Skin of body (tissue), 2 donors: Measurements from ENCODE around the gene NCR3LG1. TPM values are rescaled to one million over a fixed set of nuclear protein-coding genes. Genes with fewer than 3 reads are reported as not detected.

Experiments
- DNase-seq: peaks from one replicate; lab custom pipeline; 2025; lab: John Stamatoyannopoulos, UW
- total RNA-seq: library from RNA; depleted of rRNA; stranded (reverse); fragments of >200 nt; gene quantifications from one replicate; pipeline ENCODE4 v1.2.3, GENCODE V29; 2014

Gene NCR3LG1, protein sequence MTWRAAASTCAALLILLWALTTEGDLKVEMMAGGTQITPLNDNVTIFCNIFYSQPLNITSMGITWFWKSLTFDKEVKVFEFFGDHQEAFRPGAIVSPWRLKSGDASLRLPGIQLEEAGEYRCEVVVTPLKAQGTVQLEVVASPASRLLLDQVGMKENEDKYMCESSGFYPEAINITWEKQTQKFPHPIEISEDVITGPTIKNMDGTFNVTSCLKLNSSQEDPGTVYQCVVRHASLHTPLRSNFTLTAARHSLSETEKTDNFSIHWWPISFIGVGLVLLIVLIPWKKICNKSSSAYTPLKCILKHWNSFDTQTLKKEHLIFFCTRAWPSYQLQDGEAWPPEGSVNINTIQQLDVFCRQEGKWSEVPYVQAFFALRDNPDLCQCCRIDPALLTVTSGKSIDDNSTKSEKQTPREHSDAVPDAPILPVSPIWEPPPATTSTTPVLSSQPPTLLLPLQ
- 1.8 TPM for total RNA-seq

- no peak for DNase-seq
Observed at GRCh38 chr11:17351510-17352176, at the start of gene NCR3LG1. Gene NCR3LG1 (plus strand): TSS chr11:17351800. CDS start chr11:17351970, 170 bp downstream.

DNA sequence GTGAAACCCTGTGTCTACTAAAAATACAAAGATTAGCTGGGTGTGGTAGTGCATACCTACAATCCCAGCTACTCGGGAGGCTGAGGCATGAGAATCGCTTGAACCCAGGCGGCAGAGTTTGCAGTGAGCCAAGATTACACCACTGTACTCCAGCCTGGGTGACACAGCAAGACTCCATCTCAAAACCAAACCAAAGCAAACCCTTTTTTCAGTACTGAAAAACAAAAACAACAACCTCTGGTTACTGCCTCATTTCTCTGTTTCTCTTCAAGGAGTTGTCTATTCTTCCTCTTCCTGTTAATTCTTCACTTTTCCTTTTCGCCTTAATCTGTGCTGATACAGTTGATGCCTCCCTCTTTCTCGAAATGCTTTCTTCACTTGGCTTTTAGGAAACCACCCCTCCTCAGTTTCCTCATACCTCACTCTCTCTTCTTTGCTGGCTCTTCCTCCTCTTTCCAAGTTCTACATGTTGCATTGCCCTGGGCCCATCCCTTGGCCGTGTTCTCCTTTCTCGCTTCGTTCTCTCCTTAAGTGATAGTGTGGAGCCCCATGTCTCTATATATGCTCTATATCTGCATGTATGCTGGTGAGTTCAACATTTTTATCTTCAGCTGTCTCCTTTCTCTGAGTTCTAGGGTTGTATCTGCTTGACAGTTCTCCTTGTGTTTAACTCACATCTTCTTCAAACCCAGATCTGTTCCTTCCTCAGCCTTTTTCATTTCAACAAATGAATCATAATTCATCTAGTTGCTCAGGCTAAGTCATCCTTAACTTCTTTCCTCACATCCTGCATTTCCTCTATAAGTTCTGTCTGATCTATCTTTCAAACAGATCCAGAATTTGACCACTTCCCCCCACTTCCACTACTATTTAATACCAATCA lies 38.0 kb upstream of the NCR3LG1 start:
- DNase-seq: no peak

- no peak for DNase-seq
Observed at GRCh38 chr11:17314232-17314547, 37.4 kb upstream of the NCR3LG1 start.

GRCh38 chr11:17314904-17315426 lies 36.6 kb upstream of the NCR3LG1 start:
- no peak for DNase-seq

GRCh38 chr11:17328871-17329494 lies 22.6 kb upstream of the NCR3LG1 start:
- no peak for DNase-seq

GRCh38 chr11:17331669-17332068 lies 19.9 kb upstream of the NCR3LG1 start:
- no peak for DNase-seq

DNA sequence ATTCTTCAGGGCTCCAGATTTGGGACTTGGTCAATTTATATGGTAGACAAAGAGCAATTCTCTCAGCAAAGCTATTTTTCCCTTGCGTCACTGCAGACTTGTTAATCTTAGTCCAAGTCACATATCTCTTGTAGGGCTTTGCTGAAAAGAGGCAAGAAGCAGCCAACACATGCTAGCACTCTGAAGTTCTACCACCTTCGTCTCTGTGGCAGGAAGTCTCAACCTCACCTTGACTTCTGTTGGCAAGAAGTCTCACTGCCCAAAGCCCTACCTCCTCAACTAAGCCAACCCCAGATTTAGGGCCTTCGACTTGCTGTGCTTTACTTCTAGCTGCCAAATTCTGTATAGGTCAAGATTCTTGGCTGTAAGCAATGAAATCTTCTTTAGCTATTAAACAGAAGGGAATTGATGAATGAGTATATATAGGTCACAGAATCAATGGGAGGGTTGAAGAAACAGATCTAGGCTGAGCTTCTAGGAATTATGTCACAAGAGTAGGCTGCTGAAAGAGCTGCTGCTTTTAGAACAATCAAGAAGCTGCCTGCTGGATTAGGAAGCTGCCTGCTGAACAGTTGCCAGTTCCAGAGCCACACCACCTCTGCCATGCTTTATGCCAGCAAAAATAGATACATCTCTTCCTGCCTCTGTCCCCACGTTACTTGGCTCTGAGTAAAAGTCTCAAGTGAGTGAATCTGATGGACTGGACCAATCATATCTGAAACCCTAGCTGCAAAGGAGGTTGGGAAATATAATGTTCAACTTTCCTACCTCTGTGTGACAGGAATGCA lies 17.6 kb upstream of the NCR3LG1 start:
- DNase-seq: no peak

- no peak for DNase-seq
Observed at GRCh38 chr11:17343257-17343656, 8.3 kb upstream of the NCR3LG1 start.

DNA sequence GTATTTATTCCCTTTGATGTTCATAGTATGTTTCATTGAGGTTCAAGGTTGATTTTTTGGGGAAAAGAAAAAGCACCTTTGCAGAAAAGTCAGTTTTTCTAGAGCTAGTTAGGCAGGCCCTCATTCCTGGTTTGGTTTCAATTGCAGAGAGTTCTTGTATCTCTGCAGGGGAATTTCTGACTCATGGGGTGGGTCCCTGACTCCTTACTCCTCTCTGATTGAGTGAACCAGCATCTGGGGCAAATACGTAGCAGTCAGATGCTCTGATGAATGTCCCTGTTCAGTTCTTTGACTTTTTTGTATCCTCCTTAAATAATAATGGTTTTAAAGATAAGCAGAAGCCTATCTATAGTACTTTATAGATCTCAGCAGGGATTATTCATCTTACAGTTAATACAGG lies 7.7 kb upstream of the NCR3LG1 start:
- DNase-seq: no peak

GRCh38 chr11:17347676-17348075 lies 3.9 kb upstream of the NCR3LG1 start:
- no peak for DNase-seq

- DNase-seq: no peak
Observed at GRCh38 chr11:17350455-17351171, 987 bp upstream of the NCR3LG1 start.

DNA sequence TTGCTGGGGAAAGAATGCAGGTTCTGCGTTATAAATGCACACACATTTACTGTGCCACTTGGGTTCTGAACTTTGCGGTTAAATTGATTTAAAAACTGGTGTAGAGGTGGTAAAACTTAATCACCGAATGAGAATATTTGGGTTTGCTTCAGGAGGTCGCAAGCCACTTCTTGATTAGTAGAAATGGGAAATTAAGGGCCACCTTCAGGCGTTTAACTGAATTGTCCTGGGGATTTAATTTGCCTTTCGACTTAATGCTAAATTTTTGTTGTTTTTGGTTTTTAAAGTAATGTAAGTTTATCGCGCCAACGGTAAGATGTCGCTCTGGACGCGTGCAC lies 459 bp upstream of the NCR3LG1 start:
- no peak for DNase-seq

DNA sequence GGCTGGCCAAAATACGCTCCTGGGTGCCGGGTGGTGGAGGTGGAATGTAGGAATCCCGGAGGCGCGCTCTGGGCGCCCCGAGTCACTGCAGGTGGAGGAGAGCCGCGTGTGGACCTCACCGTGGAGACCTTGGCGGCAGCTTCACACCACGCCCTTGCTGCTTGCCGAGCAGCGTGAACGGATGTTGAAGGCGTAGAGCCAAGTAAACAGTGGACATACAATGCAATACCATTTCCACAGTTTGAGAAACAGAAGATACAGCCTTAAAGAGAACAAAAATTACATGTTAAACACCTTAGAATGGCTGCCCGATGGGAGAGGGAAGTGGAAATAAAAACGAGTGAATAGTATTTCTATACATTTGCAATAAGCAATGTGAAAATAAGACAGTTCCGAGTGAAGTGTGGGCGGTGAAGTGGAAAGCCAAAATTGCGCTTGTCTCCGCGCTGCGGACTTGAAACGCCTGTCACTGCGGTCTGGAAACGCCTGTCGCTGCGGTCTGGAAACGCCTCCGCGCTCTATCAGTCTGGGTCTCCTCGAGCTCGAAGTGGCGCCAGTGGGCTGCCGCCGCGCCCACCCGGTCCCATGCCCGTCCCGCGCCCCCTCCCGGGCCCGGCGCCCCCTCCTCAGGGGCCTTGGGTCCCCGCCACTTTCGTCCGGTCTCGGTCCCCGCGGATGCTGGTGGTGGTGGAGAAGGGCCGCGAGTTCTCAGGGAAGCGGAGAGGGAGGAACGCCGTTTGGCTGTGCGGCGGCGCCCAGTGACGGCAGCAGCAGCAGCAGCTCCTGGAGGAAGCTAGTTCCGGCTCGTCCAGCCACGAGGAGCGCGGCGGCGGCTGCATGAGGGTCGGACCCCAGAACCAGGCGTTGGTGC lies 1.6 kb downstream of the NCR3LG1 start:
- peak; percentile 47 for DNase-seq

- no peak for DNase-seq
Observed at GRCh38 chr11:17353821-17354600, 2.4 kb downstream of the NCR3LG1 start.

DNA sequence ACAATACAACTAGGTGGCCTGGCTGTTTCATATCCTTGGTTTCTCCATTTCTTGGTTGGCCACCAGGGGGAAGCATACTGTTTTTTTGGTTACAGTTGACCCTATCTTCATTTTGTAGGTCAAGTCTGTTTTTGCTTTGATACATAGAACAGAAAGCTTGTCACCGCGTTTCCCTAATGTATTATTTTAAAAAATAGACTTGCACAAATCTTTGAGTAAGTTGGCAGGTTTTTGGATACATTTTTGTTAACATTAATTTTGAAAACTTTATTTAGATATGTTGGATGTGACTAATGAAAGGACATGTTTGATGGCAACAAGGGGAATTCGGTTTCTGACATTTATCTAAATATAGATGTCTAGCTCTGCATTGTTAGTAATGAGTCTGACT lies 3.0 kb downstream of the NCR3LG1 start:
- DNase-seq: peak; percentile 32

DNA sequence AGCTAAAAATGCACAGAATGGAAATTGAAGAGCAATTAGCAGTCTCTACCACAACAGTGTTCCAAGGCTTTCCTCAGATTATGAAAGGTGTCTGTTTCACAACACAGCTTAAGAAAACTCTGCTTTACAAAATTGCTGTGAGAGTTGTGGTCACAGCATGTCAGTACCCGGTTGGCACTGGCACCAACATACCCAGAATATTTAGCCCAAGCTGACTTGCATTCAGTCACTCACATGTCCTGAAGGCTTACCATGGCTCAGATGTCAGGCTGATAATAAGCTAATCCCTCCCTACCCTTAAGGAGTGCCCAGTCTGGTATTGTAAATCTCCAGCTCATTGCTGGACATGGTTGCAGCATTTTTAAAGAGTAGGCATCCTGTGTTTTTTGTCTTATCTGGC lies 14.9 kb downstream of the NCR3LG1 start:
- DNase-seq: no peak

DNA sequence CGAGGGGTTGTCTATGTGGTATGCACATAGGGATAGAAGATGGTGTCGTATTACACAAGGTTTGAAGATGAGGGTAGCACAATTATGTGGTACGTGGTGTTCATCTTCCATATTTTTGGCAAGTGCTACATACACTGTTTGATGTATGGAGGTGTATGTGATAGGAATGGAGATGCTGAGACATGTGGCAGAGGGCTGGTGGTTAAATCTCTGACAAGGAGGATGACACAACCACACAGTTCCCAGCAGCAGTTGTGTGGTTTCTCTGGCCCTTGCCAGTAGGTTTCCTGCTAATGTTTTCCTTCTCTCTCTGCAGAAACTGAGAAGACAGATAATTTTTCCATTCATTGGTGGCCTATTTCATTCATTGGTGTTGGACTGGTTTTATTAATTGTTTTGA lies 17.0 kb downstream of the NCR3LG1 start:
- no peak for DNase-seq

DNA sequence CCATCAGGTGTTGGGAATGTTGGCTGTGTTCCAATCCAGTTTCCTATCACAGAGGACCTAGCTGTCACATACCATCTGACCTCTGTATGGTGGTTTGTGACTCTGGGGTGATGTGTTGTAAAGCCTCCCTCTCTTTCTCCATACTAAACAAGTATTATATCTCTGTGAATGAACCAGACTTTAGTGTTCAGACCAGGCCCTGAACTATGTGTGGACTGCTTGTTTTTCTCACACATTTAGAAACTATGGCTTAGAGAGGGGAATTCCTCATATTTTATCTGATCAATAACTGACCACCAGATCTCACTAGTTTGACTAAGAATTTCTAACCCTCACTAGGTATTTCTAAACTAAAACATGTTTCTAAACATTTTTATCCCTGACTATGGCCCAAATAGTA lies 17.5 kb downstream of the NCR3LG1 start:
- DNase-seq: no peak
